GM12891 (cell line): Measurements from ENCODE around the gene PUS1.
"Not testable (repeated sequence)": the region's sequence is repeated elsewhere in the genome, so short reads cannot be mapped to it uniquely, and the experiment has no call there.

ENCODE experiments used
- DNase-seq: peaks from one replicate; pipeline ENCODE4 v3.0.0; 2011; ENCODE audit warnings: low spot score; ENCODE audit not compliant: insufficient read length
- FAIRE-seq: peaks from 2 replicates; lab custom pipeline; 2011; peaks lifted over from hg19 to GRCh38; lab: Jason Lieb, UNC
- PAX5 ChIP-seq: IDR thresholded peaks from 2 replicates; pipeline ENCODE4 v1.6.1; 2011; ENCODE audit warnings: low read length, moderate library complexity, mild to moderate bottlenecking; ENCODE audit not compliant: insufficient read depth, severe bottlenecking
- POLR2A ChIP-seq: IDR thresholded peaks from 2 replicates; pipeline ENCODE4 v1.6.1; 2011; ENCODE audit warnings: low read depth, low read length, control low read depth
- POLR2AphosphoS5 ChIP-seq: IDR thresholded peaks from 2 replicates; pipeline ENCODE4 v1.6.1; 2011; ENCODE audit warnings: low read depth, low read length, control low read depth
- POU2F2 ChIP-seq: IDR thresholded peaks from 2 replicates; pipeline ENCODE4 v1.6.1; 2011; ENCODE audit warnings: low read depth, mild to moderate bottlenecking, control low read depth, low read length, moderate library complexity
- SPI1 ChIP-seq: IDR thresholded peaks from 2 replicates; pipeline ENCODE4 v1.6.1; 2011; ENCODE audit warnings: low read depth, low read length, control low read depth
- TAF1 ChIP-seq: IDR thresholded peaks from 2 replicates; pipeline ENCODE4 v1.6.1; 2011; ENCODE audit warnings: low read depth, low read length, control low read depth

Gene PUS1

GRCh38 chr12:131959641-131960589 is 30.8 kb downstream of the PUS1 start:
- FAIRE-seq (no peak), DNase-seq (no peak)
- TF ChIP-seq SPI1 (no peak), PAX5 (no peak), POU2F2 (no peak), TAF1 (no peak), POLR2AphosphoS5 (no peak), POLR2A (no peak)

- not testable (repeated sequence) for DNase-seq, FAIRE-seq
Measured at GRCh38 chr12:131960590-131961325, 31.7 kb downstream of the PUS1 start.

- FAIRE-seq, DNase-seq: not testable (repeated sequence)
Measured at GRCh38 chr12:131961328-131961727, 32.3 kb downstream of the PUS1 start.

- TF ChIP-seq POU2F2 (no peak), PAX5 (peak; percentile 41)
- no peak for FAIRE-seq
- DNase-seq: no peak
Measured at GRCh38 chr12:131962069-131962468, 33.0 kb downstream of the PUS1 start.

GRCh38 chr12:131963381-131963780 is 34.3 kb downstream of the PUS1 start:
- no peak for TF ChIP-seq POLR2A
- no peak for FAIRE-seq
- DNase-seq: no peak

GRCh38 chr12:131965073-131965472 is 36.0 kb downstream of the PUS1 start:
- FAIRE-seq (no peak), DNase-seq (no peak)
- TF ChIP-seq POLR2AphosphoS5: no peak
- no peak for TF ChIP-seq SPI1
- no peak for TF ChIP-seq TAF1
- no peak for TF ChIP-seq POU2F2
- TF ChIP-seq POLR2A: no peak
- TF ChIP-seq PAX5: no peak

GRCh38 chr12:131971226-131971625 is 42.1 kb downstream of the PUS1 start:
- TF ChIP-seq PAX5 (no peak), POLR2A (no peak)
- FAIRE-seq: no peak
- DNase-seq: no peak

GRCh38 chr12:131975228-131975627 is 46.2 kb downstream of the PUS1 start:
- TF ChIP-seq TAF1: no peak
- no peak for TF ChIP-seq POU2F2
- no peak for TF ChIP-seq PAX5
- TF ChIP-seq SPI1: no peak
- TF ChIP-seq POLR2AphosphoS5: no peak
- no peak for TF ChIP-seq POLR2A
- no peak for FAIRE-seq
- DNase-seq: no peak

- FAIRE-seq (no peak), DNase-seq (no peak)
- no peak for TF ChIP-seq PAX5
- TF ChIP-seq POU2F2: no peak
- TF ChIP-seq TAF1: no peak
- no peak for TF ChIP-seq SPI1
- no peak for TF ChIP-seq POLR2A
- TF ChIP-seq POLR2AphosphoS5: no peak
Measured at GRCh38 chr12:131979606-131980005, 50.5 kb downstream of the PUS1 start.

- no peak for DNase-seq
- no peak for FAIRE-seq
- TF ChIP-seq TAF1 (no peak), POLR2AphosphoS5 (no peak), POLR2A (no peak), SPI1 (no peak), PAX5 (no peak), POU2F2 (no peak)
Measured at GRCh38 chr12:131980263-131980662, 51.2 kb downstream of the PUS1 start.

- FAIRE-seq: no peak
- no peak for TF ChIP-seq POLR2A
Measured at GRCh38 chr12:131981388-131981787, 52.3 kb downstream of the PUS1 start.

More at GRCh38 chr12:131981388-131981787, 52.3 kb downstream of the PUS1 start:
- no peak for DNase-seq
